Loucy (cell line): ENCODE data around the gene CCDC141.

ENCODE experiments used
- EZH2phosphoT487 ChIP-seq: fragments of 200-600 bp; IDR thresholded peaks from 2 replicates; pipeline ENCODE4 v1.6.1; 2018; ENCODE audit warnings: antibody characterized with exemption, mild to moderate bottlenecking, moderate library complexity, borderline replicate concordance
- TF ChIP-seq, protein P1 (sequence below): fragments of 200-600 bp; sonication (generic); conservative IDR thresholded peaks from 2 replicates; pipeline ENCODE4 v1.5.1; 2014; ENCODE audit warnings: mild to moderate bottlenecking, antibody characterized with exemption, low read length

DNA sequence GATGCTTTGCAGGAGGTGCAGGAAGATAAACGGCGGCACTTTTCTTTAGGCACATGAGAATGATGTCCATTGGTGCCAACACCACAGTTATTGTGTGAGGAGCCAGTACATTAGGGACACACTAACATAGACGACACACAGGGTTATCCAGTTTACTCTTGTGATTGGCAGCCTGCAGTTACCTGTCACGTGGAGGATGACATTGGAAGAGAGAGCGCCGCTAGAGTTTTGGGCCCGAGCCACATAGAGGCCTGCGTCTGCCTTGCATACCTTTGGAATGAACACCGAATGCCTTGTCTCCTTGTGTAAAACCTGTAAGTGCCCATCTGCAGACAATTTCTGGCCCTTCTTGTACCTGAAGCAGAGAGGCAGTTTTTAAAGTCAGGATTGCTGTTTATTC, 215.9 kb downstream of the CCDC141 start:
- TF ChIP-seq, protein P1, sequence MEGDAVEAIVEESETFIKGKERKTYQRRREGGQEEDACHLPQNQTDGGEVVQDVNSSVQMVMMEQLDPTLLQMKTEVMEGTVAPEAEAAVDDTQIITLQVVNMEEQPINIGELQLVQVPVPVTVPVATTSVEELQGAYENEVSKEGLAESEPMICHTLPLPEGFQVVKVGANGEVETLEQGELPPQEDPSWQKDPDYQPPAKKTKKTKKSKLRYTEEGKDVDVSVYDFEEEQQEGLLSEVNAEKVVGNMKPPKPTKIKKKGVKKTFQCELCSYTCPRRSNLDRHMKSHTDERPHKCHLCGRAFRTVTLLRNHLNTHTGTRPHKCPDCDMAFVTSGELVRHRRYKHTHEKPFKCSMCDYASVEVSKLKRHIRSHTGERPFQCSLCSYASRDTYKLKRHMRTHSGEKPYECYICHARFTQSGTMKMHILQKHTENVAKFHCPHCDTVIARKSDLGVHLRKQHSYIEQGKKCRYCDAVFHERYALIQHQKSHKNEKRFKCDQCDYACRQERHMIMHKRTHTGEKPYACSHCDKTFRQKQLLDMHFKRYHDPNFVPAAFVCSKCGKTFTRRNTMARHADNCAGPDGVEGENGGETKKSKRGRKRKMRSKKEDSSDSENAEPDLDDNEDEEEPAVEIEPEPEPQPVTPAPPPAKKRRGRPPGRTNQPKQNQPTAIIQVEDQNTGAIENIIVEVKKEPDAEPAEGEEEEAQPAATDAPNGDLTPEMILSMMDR = no peak
- TF ChIP-seq EZH2phosphoT487 = no peak
